ENCODE measurements around the gene KRT8.

KRT8 gene

GRCh38 chr12:52942901-52943181 lies 38.0 kb upstream of the KRT8 start:
- Histone ChIP-seq H3K27me3 (ENCODE audit: control insufficient read depth, insufficient read depth, low read length) (no peaks in the 10 kb centered on the region), H3K4me1 (peaks cover 3% of the 10 kb centered on the region), H3K36me3 (ENCODE audit: control insufficient read depth, insufficient read depth, low read length) (no peaks in the 10 kb centered on the region), H3K4me2 (ENCODE audit: low read length) (no peak overlapping the region), H2AFZ (no peak overlapping the region), H3K27ac (no peak overlapping the region), H3K4me3 (ENCODE audit: low read depth, low read length) (no peak overlapping the region), H3K79me2 (no peaks in the 10 kb centered on the region), H3K9me3 (ENCODE audit: control insufficient read depth, low read length) (no peaks in the 10 kb centered on the region), H3K9ac (no peak overlapping the region)
- no peak for TF ChIP-seq CTCF (IDR thresholded peaks at IDR 0.05)

- Histone ChIP-seq H3K9me3 (ENCODE audit: control insufficient read depth, low read length) (no peaks in the 10 kb centered on the region), H3K9ac (no peak overlapping the region)
These were observed 37.4 kb upstream of the KRT8 start for GRCh38 chr12:52942066-52942900.

GRCh38 chr12:52929538-52929937 lies 24.7 kb upstream of the KRT8 start:
- H3K27me3 ChIP-seq (ENCODE audit: control insufficient read depth, insufficient read depth, low read length), result no peaks in the 10 kb centered on the region
- no peak overlapping the region for H3K27ac ChIP-seq
- H3K36me3 ChIP-seq (ENCODE audit: control insufficient read depth, insufficient read depth, low read length), result no peaks in the 10 kb centered on the region
- no peak overlapping the region for H3K9ac ChIP-seq
- H3K79me2 ChIP-seq, result no peaks in the 10 kb centered on the region
- peaks cover 8% of the 10 kb centered on the region for H3K4me1 ChIP-seq
- no peaks in the 10 kb centered on the region for H3K9me3 ChIP-seq (ENCODE audit: control insufficient read depth, low read length)
- no peak overlapping the region for H3K4me2 ChIP-seq (ENCODE audit: low read length)
- TF ChIP-seq CTCF (IDR thresholded peaks at IDR 0.05), result no peak
- H2AFZ ChIP-seq, result no peak overlapping the region
- no peak overlapping the region for H3K4me3 ChIP-seq (ENCODE audit: low read depth, low read length)

More at GRCh38 chr12:52942066-52942900, 37.4 kb upstream of the KRT8 start:
- Histone ChIP-seq H3K79me2 (no peaks in the 10 kb centered on the region), H3K27me3 (ENCODE audit: control insufficient read depth, insufficient read depth, low read length) (no peaks in the 10 kb centered on the region), H3K36me3 (ENCODE audit: control insufficient read depth, insufficient read depth, low read length) (no peaks in the 10 kb centered on the region), H3K4me1 (peaks cover 3% of the 10 kb centered on the region), H3K27ac (no peak overlapping the region), H2AFZ (no peak overlapping the region), H3K4me2 (ENCODE audit: low read length) (no peak overlapping the region), H3K4me3 (ENCODE audit: low read depth, low read length) (no peak overlapping the region)
- no peak for TF ChIP-seq CTCF (IDR thresholded peaks at IDR 0.05)

- Histone ChIP-seq H3K4me1 (peaks cover 8% of the 10 kb centered on the region), H3K4me3 (ENCODE audit: low read depth, low read length) (no peak overlapping the region), H3K27ac (no peak overlapping the region), H3K4me2 (ENCODE audit: low read length) (no peak overlapping the region), H3K9ac (no peak overlapping the region), H3K9me3 (ENCODE audit: control insufficient read depth, low read length) (no peaks in the 10 kb centered on the region), H3K79me2 (no peaks in the 10 kb centered on the region), H3K27me3 (ENCODE audit: control insufficient read depth, insufficient read depth, low read length) (no peaks in the 10 kb centered on the region), H2AFZ (no peak overlapping the region), H3K36me3 (ENCODE audit: control insufficient read depth, insufficient read depth, low read length) (no peaks in the 10 kb centered on the region)
- TF ChIP-seq CTCF (IDR thresholded peaks at IDR 0.05), result no peak
These were observed 23.1 kb upstream of the KRT8 start for GRCh38 chr12:52927964-52928363.

All from parathyroid adenoma (tissue), 2 donors.